Epithelial cell of proximal tubule (primary cell): ENCODE results near the gene SALL4. TPM values are rescaled to one million over a fixed set of nuclear protein-coding genes. Genes with fewer than 3 reads are reported as not detected.
A peak's percentile ranks its signal among the peaks of the same experiment; 100 is the strongest.

Source experiments
- DNase-seq: peaks from one replicate; pipeline ENCODE4 v3.0.0-alpha.2; 2011; ENCODE audit warnings: low read depth
- H3K4me3 ChIP-seq: 2 replicates; pipeline ENCODE4 v1.5.1; 2011; ENCODE audit warnings: low read depth, mild to moderate bottlenecking, low read length
- total RNA-seq: library from RNA; depleted of rRNA; stranded (reverse); fragments of >200 nt; gene quantifications from 2 replicates; pipeline ENCODE4 v1.2.3, GENCODE V29; 2015
- TF ChIP-seq, protein P1 (sequence below): conservative IDR thresholded peaks from 2 replicates; pipeline ENCODE4 v1.5.1; 2012; ENCODE audit warnings: low read depth, mild to moderate bottlenecking, low read length

SALL4 gene
- total RNA-seq, result 1.4 and 3.7 TPM in 2 replicates

GRCh38 chr20:51802170-51802751 is at the start of gene SALL4:
Gene SALL4, minus strand, starts transcription at chr20:51802521. Its CDS starts 113 bp downstream, at chr20:51802408.
- no peak for DNase-seq
- H3K4me3 ChIP-seq, result peak within 1 kb of the TSS; percentile 48
- TF ChIP-seq, protein P1, sequence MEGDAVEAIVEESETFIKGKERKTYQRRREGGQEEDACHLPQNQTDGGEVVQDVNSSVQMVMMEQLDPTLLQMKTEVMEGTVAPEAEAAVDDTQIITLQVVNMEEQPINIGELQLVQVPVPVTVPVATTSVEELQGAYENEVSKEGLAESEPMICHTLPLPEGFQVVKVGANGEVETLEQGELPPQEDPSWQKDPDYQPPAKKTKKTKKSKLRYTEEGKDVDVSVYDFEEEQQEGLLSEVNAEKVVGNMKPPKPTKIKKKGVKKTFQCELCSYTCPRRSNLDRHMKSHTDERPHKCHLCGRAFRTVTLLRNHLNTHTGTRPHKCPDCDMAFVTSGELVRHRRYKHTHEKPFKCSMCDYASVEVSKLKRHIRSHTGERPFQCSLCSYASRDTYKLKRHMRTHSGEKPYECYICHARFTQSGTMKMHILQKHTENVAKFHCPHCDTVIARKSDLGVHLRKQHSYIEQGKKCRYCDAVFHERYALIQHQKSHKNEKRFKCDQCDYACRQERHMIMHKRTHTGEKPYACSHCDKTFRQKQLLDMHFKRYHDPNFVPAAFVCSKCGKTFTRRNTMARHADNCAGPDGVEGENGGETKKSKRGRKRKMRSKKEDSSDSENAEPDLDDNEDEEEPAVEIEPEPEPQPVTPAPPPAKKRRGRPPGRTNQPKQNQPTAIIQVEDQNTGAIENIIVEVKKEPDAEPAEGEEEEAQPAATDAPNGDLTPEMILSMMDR, result no peak

DNA sequence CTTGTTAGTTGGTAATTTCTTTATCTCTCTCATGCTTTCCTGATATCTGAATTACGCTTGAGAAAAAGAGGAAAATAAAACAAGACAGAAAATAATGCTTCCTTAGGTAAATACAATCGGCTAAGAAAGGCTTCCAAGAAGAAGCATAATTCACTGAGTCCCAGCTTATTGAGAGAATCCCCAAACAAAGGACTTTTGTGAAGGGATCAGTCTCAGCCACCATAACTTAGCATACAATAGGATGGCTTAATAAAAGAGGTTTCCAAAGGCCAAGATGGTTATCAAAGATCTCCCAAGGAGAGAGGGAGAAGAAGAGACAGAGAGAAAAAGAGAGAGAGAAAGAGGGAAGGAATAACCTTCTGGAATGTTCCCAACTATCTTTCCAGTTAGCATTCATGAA is 46.0 kb upstream of the SALL4 start:
- DNase-seq, result no peak
- TF ChIP-seq, protein P1, result no peak
- H3K4me3 ChIP-seq, result no peak overlapping the region

DNA sequence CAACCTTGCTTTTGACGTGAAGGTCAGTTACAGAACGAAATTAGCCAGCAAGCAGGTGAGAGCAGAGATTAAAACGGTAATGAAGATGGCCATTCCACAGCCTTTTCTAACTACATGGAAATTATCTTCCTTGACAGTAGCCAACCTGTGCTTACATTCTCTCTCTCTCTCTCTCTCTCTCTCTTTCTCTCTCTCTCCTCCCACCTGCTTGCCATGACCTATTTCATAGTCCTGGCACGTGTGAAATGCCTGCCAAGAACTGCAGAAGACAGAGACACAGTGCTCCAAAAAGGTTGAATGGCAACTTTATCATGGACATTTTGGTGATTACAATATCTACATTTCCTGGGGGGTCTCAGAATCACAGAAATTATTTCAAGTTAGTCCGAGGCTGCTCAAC is 38.5 kb upstream of the SALL4 start:
- TF ChIP-seq, protein P1, result no peak
- H3K4me3 ChIP-seq, result no peak overlapping the region
- DNase-seq, result no peak

DNA sequence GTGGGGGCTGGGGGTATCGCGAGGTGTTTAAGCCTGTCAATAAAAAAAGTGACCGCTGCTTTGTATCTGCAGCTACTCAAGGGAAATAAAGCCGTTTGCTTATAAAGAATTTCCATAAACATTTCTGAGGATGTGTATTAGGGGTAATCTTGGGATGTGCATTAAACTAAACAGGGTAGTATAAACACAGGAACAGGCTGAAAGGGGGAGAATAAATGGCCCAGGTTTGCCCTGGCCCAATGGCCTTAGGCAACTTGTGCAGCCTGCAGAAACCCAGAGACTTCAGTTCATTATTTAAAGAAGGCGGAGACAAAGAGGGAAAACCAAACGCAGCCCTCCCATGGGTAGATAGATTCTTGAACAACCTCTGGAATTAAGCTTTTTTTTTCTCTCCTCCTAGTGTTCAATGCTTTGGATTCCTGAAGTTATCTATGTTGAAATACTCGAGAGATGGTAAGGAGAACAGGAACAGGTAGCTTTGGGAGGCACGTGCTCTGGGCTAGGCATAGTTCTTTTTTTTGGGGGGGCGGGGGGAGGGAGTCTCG is 35.6 kb upstream of the SALL4 start:
- DNase-seq, result no peak
- TF ChIP-seq, protein P1, result no peak
- no peak overlapping the region for H3K4me3 ChIP-seq

DNA sequence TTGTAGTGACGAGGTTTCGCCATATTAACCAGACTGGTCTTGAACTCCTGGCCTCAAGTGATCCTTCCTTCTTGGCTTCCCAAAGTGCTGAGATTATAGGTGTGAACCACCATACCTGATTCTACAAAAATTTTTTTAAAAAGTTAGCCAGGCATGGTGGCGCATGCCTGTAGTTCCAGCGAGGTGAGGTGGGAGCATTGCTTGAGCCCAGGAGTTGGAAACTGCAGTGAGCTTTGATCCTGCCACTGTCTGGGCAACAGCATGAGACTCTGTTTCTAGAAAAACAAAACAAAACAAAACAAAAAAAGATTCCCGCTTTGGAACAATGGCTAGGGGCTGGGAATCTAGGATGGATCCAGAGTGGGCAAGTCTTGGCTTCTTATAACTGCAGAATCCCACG is 35.1 kb upstream of the SALL4 start:
- DNase-seq, result no peak
- no peak overlapping the region for H3K4me3 ChIP-seq
- TF ChIP-seq, protein P1, result no peak

DNA sequence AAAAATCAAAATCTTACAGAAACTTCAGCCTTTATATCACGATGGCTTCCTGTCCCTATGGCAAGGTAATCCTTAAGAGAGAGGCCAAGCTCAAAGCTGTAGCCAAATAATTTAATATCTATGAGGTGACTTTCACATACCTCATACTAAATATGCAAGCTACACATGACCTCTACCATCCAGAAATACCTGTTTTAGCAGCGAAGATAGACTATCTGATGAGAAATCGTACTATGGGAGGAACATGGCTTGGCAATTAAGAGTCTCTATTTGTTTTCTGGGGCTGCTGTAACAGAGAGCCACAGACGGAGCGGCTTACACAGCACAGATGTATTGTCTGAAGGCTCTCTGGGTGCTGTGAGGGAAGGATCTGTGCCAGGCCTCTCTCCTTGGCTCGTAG is 31.0 kb upstream of the SALL4 start:
- DNase-seq, result no peak
- TF ChIP-seq, protein P1, result no peak
- no peak overlapping the region for H3K4me3 ChIP-seq

DNA sequence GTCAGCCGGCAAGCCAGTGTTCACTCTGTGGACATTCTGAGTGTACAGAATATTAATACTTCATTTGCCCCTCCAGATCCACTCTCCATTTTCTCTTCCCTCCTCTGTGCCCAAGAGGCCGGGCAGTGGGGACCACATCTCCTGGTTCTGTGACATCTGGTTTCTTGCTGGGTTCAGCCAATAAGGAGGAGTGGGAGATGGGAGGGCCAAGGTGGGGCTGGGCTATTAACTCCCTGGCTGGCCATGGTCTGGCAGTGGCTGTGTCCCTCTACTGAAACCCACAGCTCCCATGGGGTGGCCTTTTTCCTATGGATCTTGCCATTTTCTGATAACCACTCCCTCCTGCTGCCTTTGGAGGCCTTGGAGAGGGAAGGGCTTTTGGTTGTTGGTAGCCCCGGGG is 30.0 kb upstream of the SALL4 start:
- DNase-seq, result no peak
- TF ChIP-seq, protein P1, result no peak
- no peak overlapping the region for H3K4me3 ChIP-seq
